Epithelial cell of umbilical artery (primary cell): ENCODE results near the gene CTAG2. TPM values are rescaled to one million over a fixed set of nuclear protein-coding genes. Genes with fewer than 3 reads are reported as not detected.

ENCODE experiments used
- total RNA-seq: library from RNA; depleted of rRNA; stranded (reverse); fragments of >200 nt; gene quantifications from 2 replicates; pipeline ENCODE4 v1.2.3, GENCODE V29; 2014

The CTAG2 gene
- not detected in 2 replicates for total RNA-seq

DNA sequence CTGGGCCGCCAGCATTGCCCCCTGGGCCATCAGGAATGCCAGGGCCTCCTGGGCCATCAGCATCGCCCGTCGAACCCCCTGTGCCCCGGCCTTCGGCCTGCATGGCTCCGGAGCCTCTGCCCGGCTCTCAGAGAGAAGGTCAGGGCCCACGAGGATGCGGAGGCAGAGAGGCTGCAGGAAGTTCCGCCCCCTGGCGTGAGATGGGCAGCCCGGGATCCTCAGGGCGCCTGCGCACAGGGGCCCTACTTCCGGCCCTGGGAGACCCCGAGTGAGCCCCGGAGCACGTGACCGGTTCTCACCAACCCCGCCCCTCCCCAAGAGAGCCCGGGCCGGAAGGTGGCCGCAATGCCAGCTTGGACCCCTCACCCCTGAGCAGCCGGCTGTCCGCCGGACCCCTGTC, at the start of gene CTAG2:
Gene CTAG2 (minus strand): TSS at position 167 of the 400 bp plus-strand sequence. CDS start 64 bp downstream, at position 103.

DNA sequence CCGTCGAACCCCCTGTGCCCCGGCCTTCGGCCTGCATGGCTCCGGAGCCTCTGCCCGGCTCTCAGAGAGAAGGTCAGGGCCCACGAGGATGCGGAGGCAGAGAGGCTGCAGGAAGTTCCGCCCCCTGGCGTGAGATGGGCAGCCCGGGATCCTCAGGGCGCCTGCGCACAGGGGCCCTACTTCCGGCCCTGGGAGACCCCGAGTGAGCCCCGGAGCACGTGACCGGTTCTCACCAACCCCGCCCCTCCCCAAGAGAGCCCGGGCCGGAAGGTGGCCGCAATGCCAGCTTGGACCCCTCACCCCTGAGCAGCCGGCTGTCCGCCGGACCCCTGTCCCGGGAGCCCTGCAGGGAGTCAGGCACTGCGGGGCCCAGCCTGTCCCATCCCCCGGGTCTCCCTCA, 34.2 kb downstream of the CTAG2 start, which contains the start of gene CTAG1B:
Gene CTAG1B (minus strand): TSS at position 101 of the 400 bp plus-strand sequence. CDS start 64 bp downstream, at position 37.

Other genes with a start within 250 kb of the CTAG2 start
- gene DNASE1L1, start 244.3 kb downstream of the CTAG2 start, total RNA-seq: 72.2 and 89.0 TPM in 2 replicates
- gene TAFAZZIN, start 242.0 kb downstream of the CTAG2 start, total RNA-seq: 15.8 and 17.2 TPM in 2 replicates
- gene ATP6AP1, start 224.9 kb downstream of the CTAG2 start, total RNA-seq: 85.8 and 107 TPM in 2 replicates
- 62.0 and 62.9 TPM in 2 replicates for gene GDI1, start 216.4 kb downstream of the CTAG2 start, total RNA-seq
- gene FAM50A, start 209.4 kb downstream of the CTAG2 start, total RNA-seq: 70.8 and 75.2 TPM in 2 replicates
- 3.6 and 9.7 TPM in 2 replicates for gene PLXNA3, start 195.3 kb downstream of the CTAG2 start, total RNA-seq
- gene LAGE3, start 174.3 kb downstream of the CTAG2 start, total RNA-seq: 20.2 and 23.1 TPM in 2 replicates
- 42.1 and 48.7 TPM in 2 replicates for gene UBL4A, start 167.0 kb downstream of the CTAG2 start, total RNA-seq
- gene SLC10A3, start 162.9 kb downstream of the CTAG2 start, total RNA-seq: 8.4 and 10.6 TPM in 2 replicates
- gene FAM3A, start 137.3 kb downstream of the CTAG2 start, total RNA-seq: 19.2 and 20.8 TPM in 2 replicates
- 34.4 and 56.7 TPM in 2 replicates for gene G6PD, start 106.7 kb downstream of the CTAG2 start, total RNA-seq
- 13.2 and 15.9 TPM in 2 replicates for gene IKBKG, start 106.0 kb downstream of the CTAG2 start, total RNA-seq
- not detected in 2 replicates for gene CTAG1A, start 68.4 kb downstream of the CTAG2 start, total RNA-seq
- not detected in 2 replicates for gene CTAG1B, start 34.3 kb downstream of the CTAG2 start, total RNA-seq
- gene GAB3, start 97.5 kb upstream of the CTAG2 start, total RNA-seq: 1.6 and 5.0 TPM in 2 replicates
- 73.7 and 81.2 TPM in 2 replicates for gene DKC1, start 109.3 kb upstream of the CTAG2 start, total RNA-seq
- 11.7 and 21.4 TPM in 2 replicates for gene MPP1, start 151.9 kb upstream of the CTAG2 start, total RNA-seq
- gene SMIM9, start 181.1 kb upstream of the CTAG2 start, total RNA-seq: not detected in 2 replicates
- gene F8A1, start 232.8 kb upstream of the CTAG2 start, total RNA-seq: 1.2 and 2.3 TPM in 2 replicates